ENCODE results near the gene CDH10.

CDH10 gene

DNA sequence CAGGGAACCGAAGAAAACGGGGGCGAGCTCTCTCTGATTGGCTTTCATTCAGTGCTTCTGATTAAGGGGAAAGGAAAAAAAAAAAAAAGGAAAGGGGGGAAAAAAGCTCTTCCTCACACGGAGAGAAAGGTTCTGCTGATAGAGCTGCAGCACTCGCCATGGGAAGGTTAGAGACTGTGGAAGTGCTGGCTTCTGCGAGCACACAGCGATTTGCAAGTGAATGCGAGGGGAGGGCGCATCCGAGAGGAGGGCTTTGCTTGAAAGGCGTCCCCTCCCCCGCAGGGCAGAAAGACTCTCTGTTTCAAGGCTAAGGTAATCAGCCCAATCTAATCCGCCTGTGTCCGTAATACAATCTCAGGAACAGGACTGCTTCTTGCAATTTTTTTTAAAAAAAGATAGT is at the start of gene CDH10:
CDH10 (minus strand) TSS at position 218 of the 400 bp plus-strand sequence. CDS start 51,488 bp downstream, outside the sequence.
- no peaks in the 10 kb centered on the region for H3K9me3 ChIP-seq (ENCODE audit: insufficient read depth, low read depth, low read length)
- H3K4me1 ChIP-seq (ENCODE audit: insufficient read depth, low read length), result peaks cover 12% of the 10 kb centered on the region; the same call in 1 of the 2 replicates
- H3K4me3 ChIP-seq (ENCODE audit: low read length), result peak within 1 kb of the TSS; percentile 71
- peaks cover 20% of the 10 kb centered on the region for H3K27me3 ChIP-seq (ENCODE audit: insufficient read depth, low read length)
- H3K27ac ChIP-seq (ENCODE audit: low read length), result no peak within 1 kb of the TSS
- H3K9ac ChIP-seq (ENCODE audit: low read depth, low read length), result peak within 1 kb of the TSS; percentile 58; the same call in 1 of the 2 replicates
- no peaks in the 10 kb centered on the region for H3K36me3 ChIP-seq (ENCODE audit: insufficient read depth, low read depth, low read length)

DNA sequence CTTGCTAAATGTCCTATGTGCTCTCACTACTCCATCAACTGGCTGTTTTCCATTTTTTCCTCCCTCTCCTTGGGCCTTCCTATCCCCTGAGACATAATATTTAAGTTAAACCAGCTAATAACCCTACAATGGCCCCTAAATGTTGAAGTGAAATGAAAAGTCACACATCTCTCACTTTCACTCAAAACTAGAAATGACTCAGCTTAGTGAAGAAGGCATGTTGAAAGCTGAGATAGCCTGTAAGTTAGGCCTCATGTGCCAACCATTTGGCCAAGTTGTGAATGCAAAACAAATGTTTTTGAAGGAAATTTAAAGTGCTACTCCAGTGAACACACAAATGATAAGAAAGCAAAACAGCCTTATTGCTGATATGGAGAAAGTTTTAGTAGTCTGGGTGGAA is 48.8 kb upstream of the CDH10 start:
- H3K27me3 ChIP-seq (ENCODE audit: insufficient read depth, low read length), result no peaks in the 10 kb centered on the region
- no peak overlapping the region for H3K4me3 ChIP-seq (ENCODE audit: low read length)
- H3K36me3 ChIP-seq (ENCODE audit: insufficient read depth, low read depth, low read length), result no peaks in the 10 kb centered on the region
- no peak overlapping the region for H3K27ac ChIP-seq (ENCODE audit: low read length)
- no peak overlapping the region for H3K9ac ChIP-seq (ENCODE audit: low read depth, low read length)
- H3K4me1 ChIP-seq (ENCODE audit: insufficient read depth, low read length), result no peaks in the 10 kb centered on the region
- no peaks in the 10 kb centered on the region for H3K9me3 ChIP-seq (ENCODE audit: insufficient read depth, low read depth, low read length)

DNA sequence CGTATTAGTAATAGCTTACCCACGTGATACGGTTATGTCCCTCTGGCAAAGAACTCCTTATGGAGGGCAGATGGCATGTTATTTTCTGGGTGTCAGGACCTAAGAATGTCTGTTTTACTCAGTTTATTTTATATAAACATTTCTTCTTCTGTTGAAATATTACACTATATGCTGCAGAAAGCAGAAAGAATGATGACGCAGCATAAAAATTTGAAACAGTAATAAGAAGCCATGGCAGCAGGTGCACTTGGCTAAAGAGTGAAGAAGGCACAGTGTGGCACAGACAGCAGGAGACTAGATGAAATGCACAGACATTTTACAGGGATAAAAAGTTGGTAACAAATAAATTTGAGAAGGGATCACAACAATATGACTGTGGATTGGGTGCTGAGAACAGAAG is 46.3 kb upstream of the CDH10 start:
- Histone ChIP-seq H3K27ac (ENCODE audit: low read length) (no peak overlapping the region), H3K9me3 (ENCODE audit: insufficient read depth, low read depth, low read length) (no peaks in the 10 kb centered on the region), H3K36me3 (ENCODE audit: insufficient read depth, low read depth, low read length) (no peaks in the 10 kb centered on the region), H3K9ac (ENCODE audit: low read depth, low read length) (no peak overlapping the region), H3K4me3 (ENCODE audit: low read length) (no peak overlapping the region), H3K4me1 (ENCODE audit: insufficient read depth, low read length) (no peaks in the 10 kb centered on the region), H3K27me3 (ENCODE audit: insufficient read depth, low read length) (no peaks in the 10 kb centered on the region)

DNA sequence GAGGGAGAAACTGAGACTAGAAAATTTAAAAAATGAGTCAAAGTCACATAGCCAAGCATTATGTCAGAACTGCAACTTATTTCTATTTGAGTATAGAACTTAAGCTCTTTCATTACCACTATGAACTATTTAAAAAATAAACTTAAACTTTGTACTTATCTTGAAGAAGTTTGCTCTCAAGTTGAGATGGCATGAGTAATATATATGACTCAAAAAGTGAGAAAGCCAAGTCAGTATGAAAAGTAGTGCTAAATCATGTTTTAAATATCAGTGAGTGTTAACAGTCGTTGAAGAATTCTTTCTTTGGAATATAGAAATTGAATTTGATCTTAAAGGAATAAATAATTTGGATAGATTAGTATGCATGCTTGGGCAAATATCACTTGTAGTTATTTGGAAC is 36.3 kb upstream of the CDH10 start:
- no peak overlapping the region for H3K9ac ChIP-seq (ENCODE audit: low read depth, low read length)
- no peaks in the 10 kb centered on the region for H3K4me1 ChIP-seq (ENCODE audit: insufficient read depth, low read length)
- H3K36me3 ChIP-seq (ENCODE audit: insufficient read depth, low read depth, low read length), result no peaks in the 10 kb centered on the region
- H3K4me3 ChIP-seq (ENCODE audit: low read length), result no peak overlapping the region
- H3K9me3 ChIP-seq (ENCODE audit: insufficient read depth, low read depth, low read length), result peaks cover 24% of the 10 kb centered on the region
- H3K27me3 ChIP-seq (ENCODE audit: insufficient read depth, low read length), result no peaks in the 10 kb centered on the region
- no peak overlapping the region for H3K27ac ChIP-seq (ENCODE audit: low read length)

DNA sequence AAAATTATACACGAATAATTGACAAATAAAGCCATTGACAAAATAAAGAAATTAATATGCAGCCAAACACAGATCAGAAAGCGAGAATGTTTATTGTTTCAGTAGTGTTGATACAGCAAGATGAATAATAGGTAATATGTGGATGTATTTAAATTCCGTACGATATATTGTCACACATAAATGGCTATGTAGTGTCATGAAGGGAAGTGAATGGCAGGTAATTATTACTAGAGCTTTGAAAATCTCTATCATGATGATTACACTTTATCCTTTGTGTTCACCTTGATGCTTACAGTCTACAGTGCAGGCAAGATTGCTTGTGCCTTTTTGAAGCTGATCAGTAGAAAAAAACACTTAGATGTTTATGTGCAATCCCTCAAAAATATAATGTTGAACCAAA is 23.3 kb upstream of the CDH10 start:
- H3K4me1 ChIP-seq (ENCODE audit: insufficient read depth, low read length), result no peaks in the 10 kb centered on the region
- no peaks in the 10 kb centered on the region for H3K27me3 ChIP-seq (ENCODE audit: insufficient read depth, low read length)
- no peaks in the 10 kb centered on the region for H3K36me3 ChIP-seq (ENCODE audit: insufficient read depth, low read depth, low read length)
- no peak overlapping the region for H3K27ac ChIP-seq (ENCODE audit: low read length)
- no peak overlapping the region for H3K9ac ChIP-seq (ENCODE audit: low read depth, low read length)
- H3K9me3 ChIP-seq (ENCODE audit: insufficient read depth, low read depth, low read length), result no peaks in the 10 kb centered on the region
- H3K4me3 ChIP-seq (ENCODE audit: low read length), result no peak overlapping the region

DNA sequence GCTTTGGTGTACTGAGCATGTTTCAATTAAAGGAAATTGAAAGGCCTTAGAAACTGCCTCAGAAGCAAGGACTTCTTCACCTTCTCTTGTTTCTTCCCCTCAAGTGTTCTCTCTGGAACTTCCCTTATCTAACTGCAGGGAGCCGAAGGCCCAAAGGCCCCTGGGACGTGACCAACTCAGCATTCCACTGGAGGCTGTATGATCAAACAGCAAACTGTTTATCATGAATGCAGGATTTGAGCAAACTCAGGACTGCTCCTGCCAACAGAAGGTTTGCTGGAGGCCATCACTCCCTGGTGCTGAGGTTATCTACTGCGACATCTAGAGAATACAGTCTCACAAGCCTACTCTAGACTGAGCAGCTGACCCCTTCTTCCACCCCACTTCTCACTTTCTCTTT is 4.8 kb upstream of the CDH10 start:
- H3K9me3 ChIP-seq (ENCODE audit: insufficient read depth, low read depth, low read length), result peaks cover 7% of the 10 kb centered on the region; the same call in 1 of the 2 replicates
- no peak overlapping the region for H3K4me3 ChIP-seq (ENCODE audit: low read length)
- no peaks in the 10 kb centered on the region; the same call in 1 of the 2 replicates for H3K4me1 ChIP-seq (ENCODE audit: insufficient read depth, low read length)
- H3K27me3 ChIP-seq (ENCODE audit: insufficient read depth, low read length), result no peaks in the 10 kb centered on the region
- H3K9ac ChIP-seq (ENCODE audit: low read depth, low read length), result no peak overlapping the region
- H3K36me3 ChIP-seq (ENCODE audit: insufficient read depth, low read depth, low read length), result no peaks in the 10 kb centered on the region
- no peak overlapping the region for H3K27ac ChIP-seq (ENCODE audit: low read length)

DNA sequence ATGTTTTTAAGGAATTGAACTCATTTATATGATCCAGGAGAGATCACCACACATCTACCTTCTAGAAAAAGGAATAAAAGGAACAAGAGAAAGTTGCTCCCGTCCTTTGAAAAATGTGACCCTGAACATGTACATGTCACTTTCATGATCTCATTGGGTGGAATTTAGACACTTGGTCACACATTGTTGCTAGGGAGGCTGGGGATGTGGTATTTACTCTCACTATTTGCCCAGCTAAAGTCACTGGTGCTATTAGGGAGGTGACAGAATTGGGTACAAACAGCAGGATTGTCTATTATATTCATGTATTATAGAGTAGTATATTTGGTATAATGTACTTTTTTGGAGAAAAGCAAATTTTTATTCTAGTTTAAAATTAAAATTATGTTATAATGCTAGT is 2.1 kb upstream of the CDH10 start:
- no peak overlapping the region for H3K27ac ChIP-seq (ENCODE audit: low read length)
- H3K9ac ChIP-seq (ENCODE audit: low read depth, low read length), result no peak overlapping the region
- peaks cover 20% of the 10 kb centered on the region for H3K27me3 ChIP-seq (ENCODE audit: insufficient read depth, low read length)
- no peak overlapping the region for H3K4me3 ChIP-seq (ENCODE audit: low read length)
- H3K4me1 ChIP-seq (ENCODE audit: insufficient read depth, low read length), result peaks cover 12% of the 10 kb centered on the region; the same call in 1 of the 2 replicates
- no peaks in the 10 kb centered on the region for H3K36me3 ChIP-seq (ENCODE audit: insufficient read depth, low read depth, low read length)
- H3K9me3 ChIP-seq (ENCODE audit: insufficient read depth, low read depth, low read length), result no peaks in the 10 kb centered on the region

DNA sequence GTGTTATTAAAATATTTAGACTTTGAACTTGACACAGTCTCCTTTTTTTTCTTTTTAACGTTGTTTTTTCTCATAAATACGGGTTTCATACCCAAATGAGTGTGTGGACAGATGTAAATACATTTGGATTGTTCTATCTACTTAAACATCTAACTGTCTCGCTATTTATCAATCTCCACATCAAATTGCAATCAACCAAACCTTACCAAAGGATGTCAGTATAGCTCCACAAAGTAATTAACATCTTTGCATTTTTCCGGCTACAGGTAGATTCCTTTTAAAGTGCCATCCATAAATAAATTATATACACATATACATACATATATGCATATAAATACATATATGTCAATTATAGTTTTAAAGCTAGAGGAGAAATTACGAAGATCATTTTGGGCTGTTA is 705 bp upstream of the CDH10 start:
- H3K4me1 ChIP-seq (ENCODE audit: insufficient read depth, low read length), result peaks cover 12% of the 10 kb centered on the region; the same call in 1 of the 2 replicates
- no peaks in the 10 kb centered on the region for H3K36me3 ChIP-seq (ENCODE audit: insufficient read depth, low read depth, low read length)
- no peak overlapping the region for H3K9ac ChIP-seq (ENCODE audit: low read depth, low read length)
- peak overlapping the region; percentile 71 for H3K4me3 ChIP-seq (ENCODE audit: low read length)
- peaks cover 20% of the 10 kb centered on the region for H3K27me3 ChIP-seq (ENCODE audit: insufficient read depth, low read length)
- H3K9me3 ChIP-seq (ENCODE audit: insufficient read depth, low read depth, low read length), result no peaks in the 10 kb centered on the region
- no peak overlapping the region for H3K27ac ChIP-seq (ENCODE audit: low read length)

DNA sequence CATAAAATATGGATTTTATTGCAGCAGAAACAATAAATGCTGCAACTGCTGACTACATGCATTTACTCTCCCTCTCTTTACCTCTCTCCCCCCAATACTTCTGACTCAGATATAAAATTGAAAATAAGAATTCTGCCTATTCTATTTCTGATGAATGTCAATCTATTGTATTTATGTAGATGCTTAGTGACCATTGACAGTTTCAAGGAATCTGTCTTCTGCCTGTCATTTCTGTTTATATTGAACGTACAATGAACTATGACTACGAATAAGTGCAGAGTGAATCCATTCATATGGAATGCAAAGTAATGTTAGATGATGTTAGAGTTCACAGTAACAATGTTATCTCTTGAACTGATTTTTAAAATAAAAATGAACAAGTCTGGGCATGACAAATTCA is 898 bp downstream of the CDH10 start:
- peaks cover 12% of the 10 kb centered on the region; the same call in 1 of the 2 replicates for H3K4me1 ChIP-seq (ENCODE audit: insufficient read depth, low read length)
- no peaks in the 10 kb centered on the region for H3K9me3 ChIP-seq (ENCODE audit: insufficient read depth, low read depth, low read length)
- no peak overlapping the region for H3K9ac ChIP-seq (ENCODE audit: low read depth, low read length)
- no peaks in the 10 kb centered on the region for H3K36me3 ChIP-seq (ENCODE audit: insufficient read depth, low read depth, low read length)
- peak overlapping the region; percentile 71 for H3K4me3 ChIP-seq (ENCODE audit: low read length)
- H3K27me3 ChIP-seq (ENCODE audit: insufficient read depth, low read length), result peaks cover 20% of the 10 kb centered on the region
- H3K27ac ChIP-seq (ENCODE audit: low read length), result no peak overlapping the region

DNA sequence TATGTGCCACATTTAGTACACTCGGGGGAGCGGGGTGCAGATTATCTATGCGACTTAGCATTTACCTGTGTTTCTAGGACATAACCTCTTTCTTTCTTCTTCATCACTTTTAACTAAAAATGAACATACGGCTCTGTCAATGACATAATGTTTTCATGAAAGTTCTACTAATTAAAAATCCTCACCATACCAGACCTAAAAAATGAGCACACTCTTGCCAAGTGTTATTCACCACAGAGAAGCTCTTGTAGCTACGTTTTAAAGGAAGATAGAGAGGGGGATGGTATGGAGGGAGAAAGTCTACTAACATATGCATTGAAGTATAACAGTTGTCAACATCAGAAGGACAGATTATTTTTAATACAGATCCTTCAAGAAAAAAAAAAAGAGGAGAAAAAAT is 1.6 kb downstream of the CDH10 start:
- Histone ChIP-seq H3K27ac (ENCODE audit: low read length) (no peak overlapping the region), H3K9ac (ENCODE audit: low read depth, low read length) (no peak overlapping the region), H3K4me3 (ENCODE audit: low read length) (no peak overlapping the region; the same call in 1 of the 2 replicates), H3K27me3 (ENCODE audit: insufficient read depth, low read length) (peaks cover 20% of the 10 kb centered on the region), H3K36me3 (ENCODE audit: insufficient read depth, low read depth, low read length) (no peaks in the 10 kb centered on the region), H3K4me1 (ENCODE audit: insufficient read depth, low read length) (peaks cover 12% of the 10 kb centered on the region; the same call in 1 of the 2 replicates), H3K9me3 (ENCODE audit: insufficient read depth, low read depth, low read length) (no peaks in the 10 kb centered on the region)

DNA sequence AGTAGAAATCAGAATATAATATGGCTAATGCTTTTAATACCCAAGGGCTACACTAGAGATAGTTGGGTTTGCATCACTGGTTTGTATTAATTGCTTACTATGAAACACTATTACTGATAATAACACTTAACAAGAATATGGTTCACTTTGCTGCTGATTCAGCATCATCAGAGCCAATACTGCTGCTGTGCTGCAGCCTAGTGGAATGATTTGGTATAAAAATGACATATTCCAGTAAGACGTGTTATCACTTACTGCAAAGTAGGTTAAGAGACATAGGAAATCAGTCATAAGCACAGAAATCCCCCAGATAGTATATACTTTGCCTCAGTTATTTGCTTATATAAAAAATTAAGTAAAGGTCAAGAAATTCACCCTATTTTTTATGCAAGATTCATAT is 2.8 kb downstream of the CDH10 start:
- no peak overlapping the region for H3K4me3 ChIP-seq (ENCODE audit: low read length)

DNA sequence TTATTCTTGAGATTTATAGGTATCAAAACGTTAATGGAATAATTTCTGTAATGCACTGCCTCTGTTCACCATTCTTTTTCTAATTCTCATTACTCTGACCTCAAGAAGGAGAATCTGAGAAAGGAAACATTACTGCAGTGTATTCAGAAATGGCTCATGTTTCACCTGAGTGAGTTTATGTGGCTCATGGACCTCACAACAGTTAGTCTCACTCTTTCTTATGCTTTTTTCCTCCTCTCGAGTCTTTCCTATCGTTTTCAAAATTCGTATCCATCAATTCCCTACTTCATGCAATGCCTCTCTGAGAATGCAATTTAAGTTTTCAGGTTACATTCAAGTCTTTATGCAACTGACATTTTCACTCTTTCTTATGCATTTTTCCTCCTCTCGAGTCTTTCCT is 9.6 kb downstream of the CDH10 start:
- Histone ChIP-seq H3K9ac (ENCODE audit: low read depth, low read length) (no peak overlapping the region), H3K9me3 (ENCODE audit: insufficient read depth, low read depth, low read length) (no peaks in the 10 kb centered on the region), H3K4me1 (ENCODE audit: insufficient read depth, low read length) (peaks cover 7% of the 10 kb centered on the region; the same call in 1 of the 2 replicates), H3K4me3 (ENCODE audit: low read length) (no peak overlapping the region), H3K36me3 (ENCODE audit: insufficient read depth, low read depth, low read length) (no peaks in the 10 kb centered on the region), H3K27ac (ENCODE audit: low read length) (no peak overlapping the region), H3K27me3 (ENCODE audit: insufficient read depth, low read length) (no peaks in the 10 kb centered on the region)

More for the DNA sequence above, 2.8 kb downstream of the CDH10 start:
- peaks cover 20% of the 10 kb centered on the region for H3K27me3 ChIP-seq (ENCODE audit: insufficient read depth, low read length)
- H3K9ac ChIP-seq (ENCODE audit: low read depth, low read length), result no peak overlapping the region
- no peaks in the 10 kb centered on the region for H3K36me3 ChIP-seq (ENCODE audit: insufficient read depth, low read depth, low read length)
- peaks cover 12% of the 10 kb centered on the region; the same call in 1 of the 2 replicates for H3K4me1 ChIP-seq (ENCODE audit: insufficient read depth, low read length)
- no peak overlapping the region for H3K27ac ChIP-seq (ENCODE audit: low read length)
- no peaks in the 10 kb centered on the region for H3K9me3 ChIP-seq (ENCODE audit: insufficient read depth, low read depth, low read length)

Measured in iPS-20b (cell line).